HCT116 (cell line): Measurements from ENCODE around the gene ADGRG6. TPM values are rescaled to one million over a fixed set of nuclear protein-coding genes. Genes with fewer than 3 reads are reported as not detected.

Experiments used
- ATAC-seq: fragments of 200-7000 bp; cut with Tn5 transposase; 2 replicates; pipeline ENCODE4 v1.9.1; 2020; ENCODE audit warnings: mild to moderate bottlenecking, moderate library complexity
- BruUV-seq: library from RNA; stranded (reverse); fragments of 400-500 nt; replicated peaks from 2 replicates; lab custom pipeline; 2021; lab: Mats Ljungman, UMichigan
- CTCF ChIA-PET: fragments of 300-600 bp; sonication (Branson Sonifier 250); formaldehyde crosslinking; loops from one replicate; lab custom pipeline; 2021; ENCODE audit warnings: antibody characterized with exemption; lab: Charles Lee
- POLR2A ChIA-PET: fragments of 300-600, 350-600 bp; sonication (Branson Sonifier 250); formaldehyde crosslinking; loops from one replicate; lab custom pipeline; 2021; ENCODE audit warnings: antibody characterized with exemption; lab: Charles Lee
- RAD21 ChIA-PET, 2 experiments: fragments of 300-600 bp; sonication (Branson Sonifier 250); formaldehyde crosslinking; loops; one replicate each; lab custom pipeline; 2023; ENCODE audit warnings: low total read pairs in 2 of 2; ENCODE audit not compliant: uncharacterized antibody in 2 of 2, unreplicated experiment in 2 of 2, low non-redundant PET in 1 of 2; lab: Charles Lee
- DNase-seq: peaks from one replicate; pipeline ENCODE4 v3.0.0-alpha.2; 2010; ENCODE audit warnings: low read depth, low spot score
- H2AFZ ChIP-seq: fragments of 200-600 bp; shearing (Covaris generic), sonication (generic); 2 replicates; pipeline ENCODE4 v1.6.1; 2017; ENCODE audit warnings: low read depth, mixed run types, mixed read lengths, antibody characterized with exemption, low read length; ENCODE audit not compliant: poor library complexity, severe bottlenecking
- H3K27ac ChIP-seq: 2 replicates; pipeline ENCODE4 v1.5.1; 2012; ENCODE audit warnings: low read depth, low read length
- H3K27me3 ChIP-seq: fragments of 200-600 bp; sonication (generic); 2 replicates; pipeline ENCODE4 v1.6.1; 2016; ENCODE audit warnings: mixed run types, low read length, mixed read lengths; ENCODE audit not compliant: insufficient read depth
- H3K36me3 ChIP-seq, 2 experiments: fragments of 200-500 bp in 1 of 2; fragments of 200-600 bp in 1 of 2; sonication (Bioruptor generic) in 1 of 2; sonication (generic) in 1 of 2; 2 replicates each; pipeline versions ENCODE4 v1.5.1 to v1.6.1; 2014 to 2016; ENCODE audit warnings: low read length in 2 of 2, inconsistent platforms in 1 of 2, mixed read lengths in 1 of 2, mixed run types in 1 of 2; ENCODE audit not compliant: insufficient read depth in 2 of 2, control insufficient read depth in 1 of 2
- H3K4me1 ChIP-seq, 2 experiments: fragments of 200-600 bp in 1 of 2; sonication (generic) in 1 of 2; 2 replicates each; pipeline versions ENCODE4 v1.5.1 to v1.6.1; 2012 to 2017; ENCODE audit warnings: low read length in 2 of 2, inconsistent platforms in 1 of 2, mild to moderate bottlenecking in 1 of 2, mixed read lengths in 1 of 2, mixed run types in 1 of 2, moderate library complexity in 1 of 2; ENCODE audit not compliant: insufficient read depth in 2 of 2, control insufficient read depth in 1 of 2
- H3K4me2 ChIP-seq: fragments of 200-600 bp; sonication (generic); 2 replicates; pipeline ENCODE4 v1.6.1; 2017; ENCODE audit warnings: mixed run types, low read length, mixed read lengths
- H3K4me3 ChIP-seq, 2 experiments: fragments of 200-600 bp in 1 of 2; sonication (generic) in 1 of 2; replicated peaks in 1 of 2; 2 replicates each; pipeline ENCODE4 v1.5.1; 2011 to 2016; ENCODE audit warnings: low read length in 2 of 2, control low read depth in 1 of 2, low read depth in 1 of 2, mild to moderate bottlenecking in 1 of 2, mixed read lengths in 1 of 2, mixed run types in 1 of 2
- H3K79me2 ChIP-seq: fragments of 200-600 bp; sonication (generic); 2 replicates; pipeline ENCODE4 v1.6.1; 2017; ENCODE audit warnings: mild to moderate bottlenecking, mixed run types, low read length, moderate library complexity, mixed read lengths; ENCODE audit not compliant: insufficient read depth
- H3K9ac ChIP-seq: fragments of 200-600 bp; sonication (generic); 2 replicates; pipeline ENCODE4 v1.6.1; 2016; ENCODE audit warnings: low read length, mixed read lengths
- H3K9me2 ChIP-seq: fragments of 200-600 bp; sonication (generic), shearing (Covaris generic); 2 replicates; pipeline ENCODE4 v1.6.1; 2017; ENCODE audit warnings: mixed run types, mild to moderate bottlenecking, moderate library complexity; ENCODE audit not compliant: insufficient read depth
- H3K9me3 ChIP-seq, 2 experiments: fragments of 200-500 bp in 1 of 2; fragments of 200-600 bp in 1 of 2; sonication (Bioruptor generic) in 1 of 2; sonication (generic) in 1 of 2; 2 replicates each; pipeline ENCODE4 v1.6.1; 2014 to 2017; ENCODE audit warnings: low read length in 2 of 2, mixed read lengths in 2 of 2, inconsistent platforms in 1 of 2, low read depth in 1 of 2, mild to moderate bottlenecking in 1 of 2, mixed run types in 1 of 2, moderate library complexity in 1 of 2; ENCODE audit not compliant: control insufficient read depth in 1 of 2, insufficient read depth in 1 of 2
- H4K20me1 ChIP-seq: fragments of 200-600 bp; sonication (generic), shearing (Covaris generic); 2 replicates; pipeline ENCODE4 v1.6.1; 2017; ENCODE audit warnings: mixed run types, mild to moderate bottlenecking, moderate library complexity; ENCODE audit not compliant: insufficient read depth
- CEBPB ChIP-seq: IDR thresholded peaks from 2 replicates; pipeline ENCODE4 v1.6.1; 2012; ENCODE audit warnings: low read depth
- EGR1 ChIP-seq: IDR thresholded peaks from 2 replicates; pipeline ENCODE4 v1.6.1; 2012; ENCODE audit warnings: low read depth
- ELF1 ChIP-seq: IDR thresholded peaks from 2 replicates; pipeline ENCODE4 v1.6.1; 2012; ENCODE audit warnings: low read depth, borderline replicate concordance
- EZH2 ChIP-seq: fragments of 200-600 bp; sonication (generic); IDR thresholded peaks from 2 replicates; pipeline ENCODE4 v1.6.1; 2017; ENCODE audit warnings: antibody characterized with exemption, mixed run types
- EZH2phosphoT487 ChIP-seq: fragments of 200-600 bp; IDR thresholded peaks from 2 replicates; pipeline ENCODE4 v1.6.1; 2018; ENCODE audit warnings: antibody characterized with exemption, borderline replicate concordance
- FOSL1 ChIP-seq: IDR thresholded peaks from 2 replicates; pipeline ENCODE4 v1.6.1; 2012; ENCODE audit warnings: low read depth
- POLR2AphosphoS5 ChIP-seq: IDR thresholded peaks from 2 replicates; pipeline ENCODE4 v1.6.1; 2011; ENCODE audit warnings: mild to moderate bottlenecking, low read depth, low read length, moderate library complexity
- SIN3A ChIP-seq: IDR thresholded peaks from 2 replicates; pipeline ENCODE4 v1.6.1; 2012; ENCODE audit warnings: low read depth
- SP1 ChIP-seq: IDR thresholded peaks from 2 replicates; pipeline ENCODE4 v1.6.1; 2012; ENCODE audit warnings: low read depth
- SRF ChIP-seq: IDR thresholded peaks from 2 replicates; pipeline ENCODE4 v1.6.1; 2012; ENCODE audit warnings: low read depth
- TCF7L2 ChIP-seq: IDR thresholded peaks from 2 replicates; pipeline ENCODE4 v1.7.0; 2011; ENCODE audit warnings: borderline replicate concordance, inconsistent platforms; ENCODE audit not compliant: insufficient read depth, insufficient read length; ENCODE audit errors: extremely low read depth
- YY1 ChIP-seq: IDR thresholded peaks from 2 replicates; pipeline ENCODE4 v1.6.1; 2011; ENCODE audit warnings: low read length, low read depth, moderate library complexity, mild to moderate bottlenecking; ENCODE audit not compliant: insufficient replicate concordance; ENCODE audit errors: extremely low read depth
- ZFX ChIP-seq: fragments of 450-650 bp; IDR thresholded peaks from 2 replicates; pipeline ENCODE4 v1.6.1; 2017
- ZNF274 ChIP-seq: fragments of 200-500 bp; sonication (Bioruptor generic); IDR thresholded peaks from 2 replicates; pipeline ENCODE4 v1.6.1; 2014; ENCODE audit warnings: mild to moderate bottlenecking, low read depth, low read length, inconsistent platforms
- intact Hi-C: fragments of 100-400 bp; cut with micrococcal nuclease; formaldehyde crosslinking; loops from 2 replicates; pipeline ENCODE4 v1.10.0; 2022
- total RNA-seq: library from RNA; stranded (reverse); gene quantifications from one replicate; pipeline ENCODE4 v1.2.1, GENCODE V29; 2021; ENCODE audit not compliant: unreplicated experiment
- TF ChIP-seq, protein P1 (sequence below): IDR thresholded peaks from 2 replicates; pipeline ENCODE4 v1.6.1; 2012
- TF ChIP-seq, protein P2 (sequence below): IDR thresholded peaks from 2 replicates; pipeline ENCODE4 v1.6.1; 2012
- TF ChIP-seq, protein P3 (sequence below), 3 experiments: fragments of 200-600 bp in 1 of 3; sonication (generic) in 1 of 3; IDR thresholded peaks in 2 of 3; conservative IDR thresholded peaks in 1 of 3; 2 replicates each; pipeline ENCODE4 v1.5.1; 2012 to 2017; ENCODE audit warnings: low read depth in 2 of 3, low read length in 2 of 3, antibody characterized with exemption in 1 of 3, borderline replicate concordance in 1 of 3, control low read depth in 1 of 3, mild to moderate bottlenecking in 1 of 3, mixed read lengths in 1 of 3, mixed run types in 1 of 3, moderate library complexity in 1 of 3; ENCODE audit not compliant: insufficient read depth in 1 of 3
- TF ChIP-seq, protein P4 (sequence below): IDR thresholded peaks from 2 replicates; pipeline ENCODE4 v1.6.1; 2012; ENCODE audit warnings: low read depth

Gene ADGRG6
- total RNA-seq, 1 experiment from 2014 or later, result 67.9 TPM

DNA sequence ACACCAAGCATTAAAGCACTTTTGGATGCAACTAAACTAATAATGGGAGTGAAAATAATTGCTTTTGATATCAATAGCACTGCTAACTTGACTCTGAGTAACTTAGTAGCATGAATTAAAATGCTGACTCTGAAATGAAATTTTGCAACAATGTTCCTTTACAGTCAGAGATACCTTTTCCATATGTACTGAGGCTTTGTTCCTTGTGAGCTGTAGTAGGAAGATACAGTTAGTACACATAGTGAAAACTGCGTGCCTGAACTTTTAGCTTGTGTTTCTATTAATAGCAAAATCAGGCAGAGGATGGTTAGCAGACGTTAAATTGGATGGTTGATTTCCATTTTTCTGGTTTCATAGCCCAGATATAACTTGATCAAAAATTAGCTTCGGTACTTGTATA, 18.6 kb downstream of the ADGRG6 start:
- TF ChIP-seq, protein P1, sequence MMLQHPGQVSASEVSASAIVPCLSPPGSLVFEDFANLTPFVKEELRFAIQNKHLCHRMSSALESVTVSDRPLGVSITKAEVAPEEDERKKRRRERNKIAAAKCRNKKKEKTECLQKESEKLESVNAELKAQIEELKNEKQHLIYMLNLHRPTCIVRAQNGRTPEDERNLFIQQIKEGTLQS, result no peak
- TF ChIP-seq ELF1 (no peak), SIN3A (no peak), CEBPB (no peak), ZNF274 (no peak), SRF (no peak), EZH2 (no peak), EZH2phosphoT487 (no peak), TCF7L2 (no peak), FOSL1 (no peak), ZFX (no peak), YY1 (no peak), POLR2AphosphoS5 (no peak), SP1 (no peak), EGR1 (no peak)
- TF ChIP-seq, protein P2, sequence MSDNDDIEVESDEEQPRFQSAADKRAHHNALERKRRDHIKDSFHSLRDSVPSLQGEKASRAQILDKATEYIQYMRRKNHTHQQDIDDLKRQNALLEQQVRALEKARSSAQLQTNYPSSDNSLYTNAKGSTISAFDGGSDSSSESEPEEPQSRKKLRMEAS, result no peak
- TF ChIP-seq, protein P3, sequence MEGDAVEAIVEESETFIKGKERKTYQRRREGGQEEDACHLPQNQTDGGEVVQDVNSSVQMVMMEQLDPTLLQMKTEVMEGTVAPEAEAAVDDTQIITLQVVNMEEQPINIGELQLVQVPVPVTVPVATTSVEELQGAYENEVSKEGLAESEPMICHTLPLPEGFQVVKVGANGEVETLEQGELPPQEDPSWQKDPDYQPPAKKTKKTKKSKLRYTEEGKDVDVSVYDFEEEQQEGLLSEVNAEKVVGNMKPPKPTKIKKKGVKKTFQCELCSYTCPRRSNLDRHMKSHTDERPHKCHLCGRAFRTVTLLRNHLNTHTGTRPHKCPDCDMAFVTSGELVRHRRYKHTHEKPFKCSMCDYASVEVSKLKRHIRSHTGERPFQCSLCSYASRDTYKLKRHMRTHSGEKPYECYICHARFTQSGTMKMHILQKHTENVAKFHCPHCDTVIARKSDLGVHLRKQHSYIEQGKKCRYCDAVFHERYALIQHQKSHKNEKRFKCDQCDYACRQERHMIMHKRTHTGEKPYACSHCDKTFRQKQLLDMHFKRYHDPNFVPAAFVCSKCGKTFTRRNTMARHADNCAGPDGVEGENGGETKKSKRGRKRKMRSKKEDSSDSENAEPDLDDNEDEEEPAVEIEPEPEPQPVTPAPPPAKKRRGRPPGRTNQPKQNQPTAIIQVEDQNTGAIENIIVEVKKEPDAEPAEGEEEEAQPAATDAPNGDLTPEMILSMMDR (IDR thresholded peaks at IDR 0.05 in 2 of 3, conservative IDR thresholded peaks at IDR 0.05 in 1 of 3; ENCODE audit: borderline replicate concordance in 1 of 3, insufficient read depth in 1 of 3, low read depth in 2 of 3, low read length in 2 of 3), result no peak
- TF ChIP-seq, protein P4, sequence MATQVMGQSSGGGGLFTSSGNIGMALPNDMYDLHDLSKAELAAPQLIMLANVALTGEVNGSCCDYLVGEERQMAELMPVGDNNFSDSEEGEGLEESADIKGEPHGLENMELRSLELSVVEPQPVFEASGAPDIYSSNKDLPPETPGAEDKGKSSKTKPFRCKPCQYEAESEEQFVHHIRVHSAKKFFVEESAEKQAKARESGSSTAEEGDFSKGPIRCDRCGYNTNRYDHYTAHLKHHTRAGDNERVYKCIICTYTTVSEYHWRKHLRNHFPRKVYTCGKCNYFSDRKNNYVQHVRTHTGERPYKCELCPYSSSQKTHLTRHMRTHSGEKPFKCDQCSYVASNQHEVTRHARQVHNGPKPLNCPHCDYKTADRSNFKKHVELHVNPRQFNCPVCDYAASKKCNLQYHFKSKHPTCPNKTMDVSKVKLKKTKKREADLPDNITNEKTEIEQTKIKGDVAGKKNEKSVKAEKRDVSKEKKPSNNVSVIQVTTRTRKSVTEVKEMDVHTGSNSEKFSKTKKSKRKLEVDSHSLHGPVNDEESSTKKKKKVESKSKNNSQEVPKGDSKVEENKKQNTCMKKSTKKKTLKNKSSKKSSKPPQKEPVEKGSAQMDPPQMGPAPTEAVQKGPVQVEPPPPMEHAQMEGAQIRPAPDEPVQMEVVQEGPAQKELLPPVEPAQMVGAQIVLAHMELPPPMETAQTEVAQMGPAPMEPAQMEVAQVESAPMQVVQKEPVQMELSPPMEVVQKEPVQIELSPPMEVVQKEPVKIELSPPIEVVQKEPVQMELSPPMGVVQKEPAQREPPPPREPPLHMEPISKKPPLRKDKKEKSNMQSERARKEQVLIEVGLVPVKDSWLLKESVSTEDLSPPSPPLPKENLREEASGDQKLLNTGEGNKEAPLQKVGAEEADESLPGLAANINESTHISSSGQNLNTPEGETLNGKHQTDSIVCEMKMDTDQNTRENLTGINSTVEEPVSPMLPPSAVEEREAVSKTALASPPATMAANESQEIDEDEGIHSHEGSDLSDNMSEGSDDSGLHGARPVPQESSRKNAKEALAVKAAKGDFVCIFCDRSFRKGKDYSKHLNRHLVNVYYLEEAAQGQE, result no peak
- Histone ChIP-seq H4K20me1 (no peaks in the 10 kb centered on the region), H3K4me3 (no peak overlapping the region), H3K27ac (no peak overlapping the region), H2AFZ (no peak overlapping the region), H3K27me3 (no peaks in the 10 kb centered on the region), H3K9me3 (no peaks in the 10 kb centered on the region), H3K4me2 (no peak overlapping the region), H3K9ac (no peak overlapping the region), H3K79me2 (peaks cover 79% of the 10 kb centered on the region), H3K36me3 (no peaks in the 10 kb centered on the region), H3K4me1 (peaks cover 0 to 13% of the 10 kb centered on the region in 2 experiments; a peak in 2 of 4 replicates), H3K9me2 (no peaks in the 10 kb centered on the region)
- CTCF ChIA-PET, result no interaction called here
- intact Hi-C loops, result no loop called here
- RAD21 ChIA-PET, result no interaction called here
- no TSS peak for BruUV-seq
- ATAC-seq (no peak), DNase-seq (no peak)
- POLR2A ChIA-PET, result interaction anchor here (1.0 kb wide), 1 partner anchor 17 kb away, joined by 3 read pairs; no protein-coding TSS in a partner anchor
